ENCODE measurements around the gene ZC3H18.

The ZC3H18 gene

DNA sequence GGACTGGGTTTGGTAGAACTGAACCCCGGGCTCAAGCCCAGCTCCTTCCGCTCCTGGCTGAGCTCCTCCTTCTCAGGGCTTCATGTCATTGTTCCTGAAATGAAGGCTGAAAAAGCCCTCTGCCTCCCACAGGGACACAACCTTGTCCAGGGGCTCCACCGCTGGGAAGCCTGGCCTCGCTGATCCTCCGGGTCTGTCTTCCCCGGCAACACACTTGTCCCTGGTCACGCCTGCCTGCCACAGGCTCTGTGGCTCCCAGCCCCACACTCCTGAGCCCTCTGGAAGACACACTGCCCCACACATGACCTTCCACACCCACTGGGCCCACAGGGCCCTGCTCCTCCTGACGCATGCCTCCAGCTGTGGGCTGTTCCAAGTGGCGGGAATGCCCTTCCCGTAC is 18.0 kb upstream of the ZC3H18 start:
- DNase-seq = no peak

DNA sequence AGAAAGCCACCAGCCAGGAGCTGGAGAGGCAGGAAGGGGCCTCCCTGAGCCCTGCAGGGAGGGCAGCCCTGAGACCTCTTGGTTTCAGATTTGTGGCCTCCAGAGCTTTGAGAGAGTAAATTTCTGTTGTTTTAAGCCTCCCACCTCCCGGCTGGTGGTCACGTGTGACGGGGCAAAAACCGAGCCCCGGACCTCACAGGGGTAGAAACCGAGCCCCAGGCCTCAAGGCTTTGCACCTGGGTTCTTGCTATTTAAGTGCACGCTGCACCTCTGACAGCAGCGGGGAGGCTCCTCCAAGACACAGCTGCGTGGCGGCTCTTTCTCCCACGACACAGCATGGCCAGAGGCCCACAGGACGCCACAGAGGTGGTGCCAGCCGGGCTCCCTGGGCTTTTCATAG is 17.4 kb upstream of the ZC3H18 start:
- no peak for DNase-seq

DNA sequence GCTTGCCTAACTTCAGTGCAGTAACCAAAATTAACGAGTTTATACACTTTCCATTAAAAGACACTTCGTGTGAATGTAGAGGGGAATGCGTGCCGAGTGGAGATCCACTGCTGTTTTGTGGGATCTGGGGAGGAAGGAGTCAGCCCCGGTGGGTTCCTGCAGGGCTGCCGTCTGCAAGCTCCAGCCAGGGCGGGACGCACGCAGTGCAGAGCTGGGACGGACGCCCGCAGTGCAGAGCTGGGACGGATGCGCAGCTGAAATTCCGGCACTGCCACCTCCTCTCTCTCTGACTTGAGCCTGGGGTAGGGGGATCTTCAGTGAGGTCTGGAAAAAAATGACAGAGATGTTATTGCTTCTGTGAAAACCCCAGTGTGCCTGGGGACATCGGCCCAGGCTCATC is 16.5 kb upstream of the ZC3H18 start:
- no peak for DNase-seq

DNA sequence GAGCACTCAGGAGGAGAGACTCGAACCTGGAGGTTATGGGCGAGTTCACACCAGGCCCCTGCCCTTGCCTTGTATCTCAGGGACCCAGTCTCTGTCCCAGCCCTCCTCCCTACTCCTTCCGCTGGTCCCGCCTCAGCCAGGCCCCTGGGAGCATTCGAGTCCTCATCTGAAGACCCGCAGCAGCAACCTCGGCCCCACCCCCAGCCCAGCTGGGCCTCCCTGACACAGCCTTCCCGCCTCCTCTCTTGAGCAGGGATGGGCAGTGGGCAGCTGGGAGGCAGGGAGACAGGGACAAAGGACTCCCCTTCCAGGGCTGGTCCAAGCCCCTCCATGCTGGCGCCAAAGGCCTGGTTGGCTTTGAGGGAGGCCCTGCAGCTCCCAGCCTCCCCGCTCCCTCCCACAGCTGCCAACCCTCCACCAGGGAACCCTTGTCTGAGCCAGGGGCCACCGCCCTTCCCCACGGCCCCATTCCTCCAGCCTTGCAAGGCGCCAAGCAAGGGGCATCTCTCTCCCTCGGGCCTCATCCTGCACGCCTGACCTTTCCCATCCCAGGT is 15.4 kb upstream of the ZC3H18 start:
- no peak for DNase-seq

DNA sequence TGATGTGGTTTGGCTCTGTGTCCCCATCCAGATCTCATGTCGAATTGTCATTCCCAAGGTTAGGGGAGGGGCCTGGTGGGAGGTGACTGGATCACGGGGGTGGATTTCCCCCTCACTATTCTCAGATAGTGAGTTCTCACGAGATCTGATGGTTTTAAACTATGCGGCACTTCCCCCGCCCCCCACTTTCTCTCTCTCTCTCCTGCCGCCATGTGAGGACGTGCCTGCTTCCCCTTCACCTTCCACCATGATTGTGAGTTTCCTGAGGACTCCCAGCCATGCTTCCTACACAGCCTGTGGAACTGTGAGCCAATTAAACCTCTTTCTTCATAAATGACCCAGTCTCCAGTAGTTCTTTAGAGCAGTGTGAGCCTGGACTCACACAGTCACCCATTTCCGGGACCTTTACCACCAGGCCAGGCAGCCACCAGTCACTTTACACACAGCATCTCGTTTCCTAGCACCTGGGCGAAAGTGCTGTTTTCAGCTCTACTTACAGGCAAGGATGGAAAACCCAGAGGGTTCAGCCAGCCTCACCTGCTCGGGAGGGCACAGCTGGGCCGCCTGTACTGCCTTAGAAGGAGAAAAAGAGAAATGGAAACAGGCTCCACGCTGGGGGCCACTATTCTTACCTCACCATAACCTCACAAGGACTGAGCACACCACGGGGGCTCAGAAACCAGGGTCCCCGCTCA is 13.8 kb upstream of the ZC3H18 start:
- DNase-seq = no peak

DNA sequence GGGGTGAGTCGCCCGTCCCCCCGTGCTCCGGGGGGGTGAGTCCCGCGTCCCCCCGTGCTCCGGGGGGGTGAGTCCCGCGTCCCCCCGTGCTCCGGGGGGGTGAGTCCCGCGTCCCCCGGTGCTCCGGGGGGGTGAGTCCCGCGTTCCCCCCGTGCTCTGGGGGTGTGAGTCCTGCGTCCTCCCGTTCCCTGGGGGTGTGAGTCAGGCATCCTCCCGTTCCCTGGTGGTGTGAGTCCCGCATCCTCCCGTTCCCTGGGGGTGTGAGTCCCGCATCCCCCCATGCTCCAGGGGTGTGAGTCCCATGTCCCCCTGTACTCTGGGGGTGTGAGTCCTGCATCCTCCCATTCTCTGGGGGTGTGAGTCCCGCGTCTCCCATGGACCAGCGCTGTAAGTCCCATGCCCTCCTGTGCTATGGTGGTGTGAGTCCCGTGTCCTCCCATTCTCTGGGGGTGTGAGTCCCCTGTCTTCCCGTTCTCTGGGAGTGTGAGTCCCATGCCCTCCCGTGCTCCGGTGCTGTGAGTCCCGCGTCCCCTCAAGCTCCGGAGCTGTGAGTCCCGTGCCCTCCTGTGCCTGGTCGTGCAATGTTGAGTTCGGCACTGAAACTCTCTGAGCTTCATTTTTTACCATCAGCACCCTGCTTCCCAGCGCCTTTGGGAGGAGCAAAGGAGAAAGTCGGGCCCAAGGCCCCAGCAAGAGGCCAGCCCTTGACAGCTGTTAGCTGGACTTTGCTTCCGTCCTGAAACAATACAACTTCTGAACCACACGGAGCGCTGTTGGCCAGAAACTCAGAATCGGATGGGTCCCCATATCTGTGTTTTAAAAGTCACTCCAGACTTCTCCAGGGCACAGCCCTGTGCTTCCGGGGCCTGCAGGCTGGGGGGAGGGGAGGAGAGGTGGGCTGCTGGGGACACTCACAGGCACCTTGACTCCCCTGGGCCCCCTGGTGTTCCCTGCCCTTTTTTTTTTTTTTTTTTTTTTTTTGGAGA is 11.5 kb upstream of the ZC3H18 start:
- DNase-seq = no peak

DNA sequence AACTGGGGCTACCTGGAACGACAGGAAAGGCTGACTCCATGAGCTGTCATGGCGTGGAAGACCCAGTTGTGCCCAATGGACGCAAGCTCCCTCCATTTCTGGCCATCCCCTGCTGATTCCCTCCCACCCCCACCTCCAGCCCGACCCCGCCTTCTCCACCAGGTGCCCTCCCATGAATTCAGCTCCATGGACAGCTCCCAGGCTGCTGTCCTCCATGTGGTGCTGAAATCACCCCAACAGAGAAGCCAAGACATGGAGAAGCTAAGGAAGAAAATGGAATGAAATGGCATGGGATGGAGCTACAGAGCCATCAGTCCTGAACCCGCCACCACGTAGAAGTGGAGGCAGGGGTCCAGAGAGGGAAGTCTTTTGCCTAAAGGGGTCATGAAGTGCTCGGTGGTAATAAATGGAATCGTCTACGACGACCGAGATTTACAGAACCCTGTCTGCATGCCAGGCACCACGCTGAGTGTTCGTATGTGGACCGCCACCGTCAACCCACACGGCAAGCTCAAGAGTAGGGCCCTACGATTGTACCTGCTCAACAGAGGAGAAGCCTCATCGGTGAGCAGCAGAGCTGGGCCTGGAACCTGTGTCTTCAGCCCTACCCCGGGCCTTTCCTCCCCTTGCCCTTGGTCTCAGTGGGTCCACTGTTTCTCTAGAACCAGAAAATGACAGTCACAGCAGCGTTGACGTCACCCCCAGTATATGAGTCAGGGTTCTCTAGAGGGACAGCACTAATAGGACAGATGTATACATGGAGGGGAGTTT is 9.3 kb upstream of the ZC3H18 start:
- DNase-seq = peak; percentile 7

DNA sequence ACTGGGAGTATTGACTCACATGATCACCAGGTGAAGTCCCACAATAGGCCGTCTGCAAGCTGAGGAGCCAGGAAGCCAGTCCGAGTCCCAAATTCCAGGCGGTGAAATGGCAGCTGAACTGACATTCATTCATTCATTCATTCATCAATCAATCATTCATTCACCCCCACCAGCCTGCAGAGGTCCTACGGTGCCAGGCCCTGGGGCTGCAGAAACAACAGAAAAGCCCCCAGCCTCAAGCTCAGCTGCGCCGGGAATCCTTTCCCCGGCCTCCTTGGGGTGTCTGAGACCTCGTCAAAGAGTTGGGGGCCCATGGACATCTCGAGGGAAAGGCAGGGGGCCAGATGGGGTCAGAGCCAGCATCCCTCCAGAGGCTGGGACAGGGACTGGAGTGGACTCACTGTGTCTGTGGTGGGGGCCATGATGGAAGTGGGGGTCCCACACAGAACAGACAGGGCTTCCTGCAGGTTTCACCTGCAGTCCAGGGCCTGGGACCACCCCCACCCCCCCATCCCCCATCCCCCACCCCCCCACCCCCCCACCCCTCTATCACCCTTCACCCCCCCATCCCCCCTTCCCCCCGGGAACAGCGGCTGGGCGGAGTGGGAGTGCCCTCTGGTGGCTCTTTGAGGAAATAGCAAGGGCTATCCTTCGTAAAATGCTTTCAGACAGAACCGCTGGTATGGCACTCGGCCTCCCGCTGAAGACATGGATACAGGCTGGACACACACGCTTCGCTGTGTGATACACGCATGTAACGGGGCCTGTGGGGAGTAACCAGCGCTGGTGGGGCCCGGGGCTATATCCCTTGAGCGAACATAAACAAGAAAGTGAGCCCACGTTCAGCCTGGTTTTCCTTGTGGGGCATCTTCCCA is 8.5 kb upstream of the ZC3H18 start:
- DNase-seq = peak; percentile 58

DNA sequence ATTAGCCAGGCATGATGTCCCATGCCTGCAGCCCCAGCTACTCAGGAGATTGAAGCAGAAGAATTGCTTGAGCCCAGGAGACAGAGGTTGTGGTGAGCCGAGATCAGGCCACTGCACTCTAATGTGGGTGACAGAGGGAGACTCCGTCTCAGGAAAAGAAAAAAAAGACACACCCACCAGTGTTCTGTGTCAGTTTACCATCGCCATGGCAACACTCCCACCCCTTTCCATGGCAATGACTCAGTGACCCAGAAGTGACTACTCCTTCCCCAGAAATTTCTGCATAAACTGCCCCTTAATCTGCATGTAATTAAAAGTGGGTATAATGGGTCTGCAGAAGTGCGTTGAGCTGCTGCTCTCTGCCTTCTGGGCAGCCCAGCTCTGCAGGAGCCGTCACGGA is 4.0 kb upstream of the ZC3H18 start:
- DNase-seq = no peak

DNA sequence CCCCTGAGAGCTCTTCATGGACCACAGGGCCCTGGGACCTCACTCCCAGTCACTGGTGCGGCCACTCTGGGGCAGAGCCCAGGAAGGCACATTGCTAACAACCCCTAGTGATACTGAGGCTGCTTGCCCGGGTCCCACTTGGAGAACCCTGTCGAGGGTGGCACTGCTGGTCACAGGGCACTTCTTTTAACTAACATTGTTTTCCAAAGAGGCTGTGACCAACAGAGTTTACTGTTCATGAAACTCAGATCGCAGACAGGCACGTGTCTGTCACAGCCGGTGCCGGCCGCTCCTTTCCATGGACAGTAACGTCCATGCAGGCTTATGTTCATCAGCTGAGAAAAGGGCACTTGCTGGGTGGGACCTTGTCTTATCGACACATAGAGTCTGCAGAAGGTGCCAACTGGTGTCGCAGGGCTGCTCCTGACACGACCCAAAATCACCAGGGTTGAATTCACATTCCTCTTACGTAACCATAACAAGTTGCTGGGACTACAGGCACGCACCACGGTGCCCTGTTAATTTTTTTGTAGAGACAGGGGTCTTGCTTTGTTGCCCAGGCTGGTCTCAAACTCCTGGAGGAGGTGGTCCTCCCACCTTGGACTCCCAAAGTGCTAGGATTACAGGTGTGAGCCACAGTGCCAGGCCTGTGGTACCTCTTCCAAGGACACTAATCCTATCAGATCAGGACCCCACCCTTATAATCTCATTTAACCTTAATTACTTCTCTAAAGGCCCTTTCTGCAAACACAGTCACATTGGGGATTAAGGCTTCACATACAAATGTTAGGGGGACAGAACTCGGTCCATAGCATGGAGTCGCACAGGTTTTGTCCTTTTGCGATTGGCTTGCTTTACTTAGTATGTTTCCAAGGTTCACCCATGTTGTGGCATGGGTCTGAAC is 1.2 kb upstream of the ZC3H18 start:
- DNase-seq = no peak

DNA sequence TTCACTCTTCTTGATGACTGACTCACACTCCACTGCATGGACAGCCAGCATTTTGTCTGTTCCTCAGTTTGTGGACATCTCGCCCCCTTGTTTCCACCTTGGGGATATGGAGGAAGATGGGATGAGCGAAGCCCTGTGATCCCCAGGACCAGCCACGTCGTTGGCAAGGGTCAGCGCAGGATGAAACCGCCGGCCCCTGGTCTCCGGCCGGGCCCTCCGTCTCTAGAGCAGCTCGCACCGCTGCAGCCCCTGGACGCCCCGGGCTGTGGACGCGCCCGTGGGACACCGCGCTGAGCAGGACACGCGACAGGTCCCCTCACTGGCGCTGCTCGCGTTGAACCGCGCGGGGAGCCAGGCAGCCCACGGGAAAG is 604 bp upstream of the ZC3H18 start:
- DNase-seq = peak; percentile 7

DNA sequence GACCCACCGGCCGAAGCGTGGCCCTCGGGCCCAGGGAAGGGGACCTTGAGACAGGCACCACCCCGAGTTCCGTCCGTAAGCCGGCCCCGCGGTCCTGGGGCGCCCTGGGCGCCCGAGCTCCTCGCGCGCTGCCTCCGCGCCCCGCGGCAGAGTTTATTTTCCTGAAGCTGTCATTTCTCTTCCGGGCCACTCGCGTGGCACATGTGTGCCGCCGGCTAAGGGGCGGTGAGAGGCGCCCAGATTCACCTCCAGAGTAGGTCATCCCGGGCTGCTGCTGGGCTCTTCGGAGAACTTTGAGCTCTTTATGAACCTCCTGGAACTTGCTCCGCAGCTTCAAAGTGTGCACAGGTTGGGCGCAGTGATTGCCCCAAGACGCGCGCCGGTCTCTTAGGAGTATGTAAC is 489 bp downstream of the ZC3H18 start:
- DNase-seq = peak; percentile 50

DNA sequence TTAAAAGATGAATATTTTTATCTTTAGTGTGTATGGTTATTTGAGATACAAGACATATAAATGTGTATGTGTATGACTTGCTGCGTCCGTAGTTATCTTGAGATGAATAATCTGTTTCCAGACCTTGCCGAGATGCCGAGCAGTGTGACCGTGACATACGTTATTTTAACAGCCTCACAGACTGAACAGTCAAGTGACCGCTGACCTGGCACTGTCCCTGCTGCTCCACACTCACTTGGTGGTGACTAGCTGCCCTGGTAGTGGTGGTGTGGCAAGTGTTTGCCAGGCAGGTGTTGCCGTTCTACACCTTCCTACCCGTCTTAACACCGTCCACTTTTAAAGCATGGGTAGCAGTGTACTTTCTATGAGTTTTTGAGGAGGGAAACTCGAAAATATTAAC is 5.0 kb downstream of the ZC3H18 start:
- DNase-seq = no peak

DNA sequence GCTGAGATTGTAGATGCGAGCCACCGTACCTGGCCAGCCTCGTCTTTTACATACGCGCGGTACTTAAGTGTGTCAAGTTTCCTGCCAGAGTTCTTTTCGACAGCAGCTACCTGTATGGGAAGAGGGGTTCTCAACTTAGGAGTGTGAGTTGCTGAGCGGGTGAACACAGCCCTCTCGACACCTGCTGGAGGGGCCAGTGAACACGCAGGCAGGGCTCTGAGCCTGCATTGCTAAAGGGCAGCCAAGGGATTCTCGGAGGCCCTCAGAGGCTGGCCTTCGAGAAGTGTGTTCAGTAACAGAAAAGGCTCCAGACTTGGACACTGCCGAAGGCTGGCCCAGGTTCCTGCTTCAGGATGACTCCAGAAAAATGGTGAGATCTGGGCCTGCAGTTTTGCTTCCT is 6.1 kb downstream of the ZC3H18 start:
- DNase-seq = no peak

DNA sequence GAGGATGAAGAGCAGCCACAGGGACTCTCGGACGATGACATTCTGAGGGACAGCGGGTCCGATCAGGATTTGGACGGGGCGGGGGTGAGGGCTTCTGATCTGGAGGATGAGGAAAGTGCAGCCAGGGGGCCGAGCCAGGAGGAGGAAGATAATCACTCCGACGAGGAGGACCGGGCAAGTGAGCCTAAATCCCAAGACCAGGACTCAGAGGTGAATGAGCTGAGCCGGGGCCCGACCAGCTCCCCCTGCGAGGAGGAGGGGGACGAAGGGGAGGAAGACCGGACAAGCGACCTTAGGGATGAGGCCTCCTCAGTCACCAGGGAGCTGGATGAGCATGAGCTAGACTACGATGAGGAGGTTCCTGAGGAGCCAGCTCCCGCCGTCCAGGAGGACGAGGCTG is 7.0 kb downstream of the ZC3H18 start:
- no peak for DNase-seq

DNA sequence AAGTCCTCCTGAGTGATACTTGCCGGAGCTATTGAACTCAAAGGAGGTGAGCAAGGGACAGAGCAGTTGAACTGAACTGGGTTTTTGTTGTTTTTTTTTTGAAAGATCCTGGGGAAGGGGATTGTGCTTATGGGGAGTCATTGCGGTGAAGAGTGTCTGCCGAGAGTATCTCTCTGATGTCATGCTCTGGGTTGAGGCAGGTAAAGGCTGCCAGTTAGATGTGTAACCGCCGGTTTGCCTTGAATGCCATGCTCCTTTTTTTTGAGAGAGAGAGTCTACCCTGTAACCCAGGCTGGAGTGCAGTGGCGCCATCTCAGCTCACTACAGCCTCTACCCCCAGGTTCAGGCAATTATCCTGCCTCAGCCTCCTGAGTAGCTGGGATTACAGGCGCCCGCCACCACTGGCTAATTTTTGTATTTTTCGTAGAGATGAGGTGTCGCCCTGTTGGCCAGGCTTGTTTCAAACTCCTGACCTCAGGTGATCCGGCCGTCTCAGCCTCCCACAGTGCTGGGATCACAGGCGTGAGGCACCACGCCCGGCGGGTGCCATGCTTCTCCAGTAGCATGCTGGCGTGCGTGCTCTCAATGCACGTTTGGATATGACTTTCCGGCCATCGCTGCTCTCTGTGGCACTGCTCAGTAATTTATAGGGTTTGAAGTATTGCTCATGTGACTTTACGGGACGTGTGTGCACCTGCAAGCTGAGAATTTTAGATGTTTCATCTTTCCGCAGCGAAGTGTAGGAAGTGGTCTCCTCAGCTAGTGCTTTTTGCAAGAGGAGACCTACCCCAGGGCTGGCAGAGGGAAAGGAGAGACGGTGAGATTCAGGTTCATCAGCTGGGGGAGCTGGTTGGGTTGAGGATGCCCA is 8.5 kb downstream of the ZC3H18 start:
- DNase-seq = no peak

DNA sequence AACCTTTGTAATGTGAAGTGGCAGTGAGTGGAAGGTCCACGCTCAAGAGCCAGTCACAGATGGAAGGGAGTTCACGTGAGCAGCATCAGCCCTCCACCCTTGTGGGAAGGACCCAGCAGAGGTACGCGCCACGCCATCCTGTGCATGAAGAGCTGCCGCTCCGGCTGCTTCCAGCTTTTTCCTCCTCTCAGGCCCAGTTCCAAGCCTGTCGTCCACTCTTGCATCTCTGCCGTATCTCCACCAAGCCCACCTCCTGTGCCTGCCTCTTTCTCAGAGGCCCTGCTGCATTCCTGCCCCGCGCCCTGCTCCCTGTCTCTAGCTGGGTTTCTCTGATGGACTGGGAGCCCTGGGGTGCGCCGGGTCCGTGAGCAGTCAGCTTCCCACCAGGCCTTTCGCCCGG is 10.2 kb downstream of the ZC3H18 start:
- no peak for DNase-seq

DNA sequence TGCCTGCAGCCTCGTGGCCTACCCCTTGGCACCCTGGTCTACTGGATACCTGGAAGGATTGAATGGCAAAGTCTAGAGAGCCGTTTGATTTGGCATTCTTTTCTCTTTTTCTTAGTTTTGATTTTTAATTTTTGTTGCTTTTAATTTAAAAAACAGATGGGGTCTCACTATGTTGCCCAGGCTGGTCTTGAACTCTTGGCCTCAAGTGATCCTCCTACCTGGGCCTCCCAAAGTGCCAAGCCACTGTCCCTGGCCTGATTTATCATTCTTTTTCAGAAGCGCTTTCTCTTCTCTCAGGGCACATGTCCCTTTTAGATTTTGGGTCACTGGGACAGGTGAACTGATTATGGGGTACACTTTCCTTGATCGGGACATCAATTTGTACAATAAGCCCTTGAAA is 10.8 kb downstream of the ZC3H18 start:
- no peak for DNase-seq

DNA sequence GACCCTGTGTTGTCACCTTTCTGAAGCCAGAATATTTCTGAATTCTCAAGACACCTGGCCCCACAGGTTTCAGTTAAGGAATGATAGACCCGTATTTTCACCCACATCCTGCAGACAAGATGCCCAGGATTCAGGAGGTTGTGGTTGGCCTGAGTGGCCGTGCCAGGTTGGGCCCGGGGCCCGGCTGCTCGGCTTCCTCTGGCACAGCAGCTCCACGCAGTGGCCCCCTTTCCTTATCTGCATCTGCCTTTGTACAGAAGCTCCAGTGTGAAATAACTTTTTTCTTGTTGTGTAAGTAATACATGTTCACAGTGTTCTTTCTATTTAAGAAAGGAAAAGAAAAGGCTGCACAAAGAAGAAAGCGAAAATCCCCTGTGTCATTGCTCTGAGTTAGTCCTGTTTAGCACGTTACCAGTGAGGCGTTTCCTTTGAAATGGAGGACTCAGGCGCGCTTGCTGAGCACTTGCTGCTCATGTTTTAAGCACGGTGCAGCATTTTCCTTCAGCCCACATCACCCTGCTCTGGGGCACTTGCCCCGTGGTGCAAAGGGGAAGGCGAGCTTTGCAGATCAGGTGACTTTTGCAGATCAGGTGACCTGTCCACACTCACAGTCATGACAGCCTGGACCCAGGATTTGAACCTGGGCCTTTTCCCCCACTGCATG is 12.8 kb downstream of the ZC3H18 start:
- DNase-seq = no peak

DNA sequence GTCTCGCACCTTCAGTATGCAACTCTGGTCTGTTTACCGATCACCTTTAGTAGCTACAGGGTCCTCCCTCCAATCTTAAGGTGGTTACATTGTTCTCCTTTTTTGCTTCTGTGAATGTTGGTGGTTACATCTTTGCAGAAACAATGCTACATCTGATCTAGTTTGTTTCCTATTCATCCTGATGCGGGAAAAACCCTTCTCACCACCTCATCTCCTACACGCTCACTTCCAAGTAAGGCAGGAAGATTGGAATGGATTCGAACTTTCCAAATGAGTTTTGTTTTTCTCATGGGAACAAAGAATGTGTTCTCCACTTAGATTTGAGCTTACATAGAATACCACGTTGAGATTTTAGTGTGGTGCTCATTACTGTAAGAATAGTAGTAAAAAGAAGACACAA is 14.5 kb downstream of the ZC3H18 start:
- no peak for DNase-seq

Measured in CD4-positive, alpha-beta T cell treated with Interleukin-6 for 4 hours (primary cell).